ENCODE results near the gene PDE3A.

DNA sequence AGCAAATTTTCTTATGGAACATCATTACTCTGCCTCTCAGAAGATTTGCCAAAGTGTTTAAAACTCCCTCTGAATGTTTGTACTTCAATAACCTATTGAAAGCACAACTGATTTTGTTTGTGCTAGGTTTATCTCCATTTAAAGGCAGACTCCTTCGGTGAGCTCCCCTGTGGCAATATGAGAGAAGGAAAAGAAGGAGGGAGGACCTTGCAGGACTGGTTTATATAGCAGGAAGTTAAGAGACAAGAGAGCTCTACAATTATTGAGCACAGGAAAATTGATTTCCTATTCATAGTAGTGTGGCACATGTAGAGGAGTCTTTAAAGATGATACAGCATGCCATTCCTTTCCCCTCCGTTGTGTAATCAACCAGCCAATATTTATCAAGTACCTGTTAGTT is 75.5 kb downstream of the PDE3A start:
- TF ChIP-seq EZH2 (IDR thresholded peaks at IDR 0.05) (no peak), POLR2AphosphoS5 (IDR thresholded peaks at IDR 0.05; ENCODE audit: borderline replicate concordance, low read depth, low read length) (no peak)

All from SK-N-MC (cell line).